Subcutaneous adipose tissue (tissue), 4 donors: Measurements from ENCODE around the gene ARHGAP36. TPM values are rescaled to one million over a fixed set of nuclear protein-coding genes. Genes with fewer than 3 reads are reported as not detected.

Experiments used
- CTCF ChIP-seq: fragments of 450-650 bp; IDR thresholded peaks from one replicate; pipeline ENCODE4 v1.5.1; 2016; ENCODE audit warnings: low read depth, mild to moderate bottlenecking, control low read depth, antibody characterized with exemption, moderate library complexity
- total RNA-seq, 4 donors: library from RNA; depleted of rRNA; stranded (reverse); fragments of >200 nt; gene quantifications; one replicate each; pipeline ENCODE4 v1.1.0, GENCODE V29; 2016

Gene ARHGAP36
- total RNA-seq, 4 donors from 2014 or later, result not detected

- TF ChIP-seq CTCF, result no peak
Measured at GRCh38 chrX:131045726-131046125, 12.4 kb upstream of the ARHGAP36 start.

DNA sequence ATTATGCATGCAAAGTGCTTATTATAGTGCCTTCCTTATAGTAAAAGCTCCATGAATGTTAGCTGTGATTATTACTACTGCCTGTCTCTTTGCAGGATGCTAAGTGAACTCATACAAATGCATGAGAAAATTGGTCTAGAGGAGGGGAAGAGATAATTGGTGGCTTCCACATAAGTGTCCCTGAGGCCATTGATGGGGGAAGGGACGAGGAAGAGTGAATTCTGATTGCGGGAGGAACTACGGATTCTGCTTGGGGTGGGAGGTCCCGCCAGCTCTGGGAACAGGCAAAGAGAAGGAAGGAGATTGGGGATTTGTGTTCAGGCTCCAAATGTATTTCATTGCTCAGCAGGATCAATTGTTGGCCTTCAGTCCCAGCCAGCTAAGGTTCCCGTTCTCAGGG, 11.6 kb upstream of the ARHGAP36 start:
- no peak for TF ChIP-seq CTCF

DNA sequence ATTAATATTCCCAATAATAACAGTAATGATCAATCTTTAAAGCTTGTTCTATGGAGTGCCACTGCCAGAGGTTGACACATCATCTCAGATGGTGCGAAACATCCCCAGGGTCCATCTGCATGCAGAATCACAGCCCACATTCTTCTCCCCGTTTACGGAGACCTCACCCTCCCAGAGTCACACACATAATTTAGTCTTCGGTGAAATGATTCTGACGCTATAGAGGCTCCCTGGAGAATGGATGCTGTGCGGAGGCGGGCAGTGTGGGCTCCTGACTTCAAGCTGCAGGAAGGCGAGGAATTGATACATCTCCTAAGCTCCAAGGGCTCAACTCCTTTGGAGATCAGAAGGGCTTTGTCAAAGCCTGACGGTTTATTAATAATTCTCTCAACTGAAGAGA, 11.0 kb upstream of the ARHGAP36 start:
- no peak for TF ChIP-seq CTCF

GRCh38 chrX:131053076-131053475, 5.1 kb upstream of the ARHGAP36 start:
- no peak for TF ChIP-seq CTCF

DNA sequence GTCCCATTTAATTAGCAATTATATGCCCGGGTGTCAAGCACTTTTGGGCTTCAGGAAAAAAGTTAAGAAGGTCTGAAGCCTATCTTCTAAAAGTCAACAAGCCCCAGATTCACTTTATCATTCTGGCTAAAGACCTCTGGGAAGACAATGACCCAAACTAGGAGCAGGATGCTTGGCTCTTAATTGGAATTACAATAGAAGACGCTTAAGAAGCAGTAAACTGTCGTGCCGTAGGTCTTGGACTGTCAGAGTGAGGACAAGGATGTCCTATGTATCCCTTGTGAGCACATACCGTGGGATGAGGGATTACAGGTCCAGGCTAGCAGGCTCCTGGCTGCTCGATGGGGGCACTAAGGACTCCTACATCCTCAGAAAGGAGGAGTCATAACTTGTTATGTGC, 3.2 kb upstream of the ARHGAP36 start:
- TF ChIP-seq CTCF, result no peak

GRCh38 chrX:131057706-131058105, 440 bp upstream of the ARHGAP36 start:
- TF ChIP-seq CTCF, result no peak

DNA sequence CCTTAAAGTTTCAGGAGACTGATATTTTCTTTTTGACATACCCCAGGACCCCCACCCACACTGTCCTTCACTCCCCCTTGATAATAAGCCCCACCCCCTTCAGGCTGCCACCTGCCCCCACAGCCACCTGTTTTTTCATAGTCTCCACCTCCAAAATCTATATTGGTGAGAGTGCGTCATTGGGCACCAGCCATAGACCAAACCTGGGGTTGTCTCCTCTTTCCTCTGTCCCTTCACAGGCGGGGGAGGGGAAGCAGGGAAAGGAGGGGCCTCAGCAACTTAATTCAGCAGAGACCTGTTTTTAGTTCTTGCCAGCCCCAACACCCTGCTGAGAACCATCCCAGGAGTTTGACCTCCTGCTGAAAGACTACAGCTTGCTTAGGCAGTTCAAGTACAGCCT, 1.1 kb downstream of the ARHGAP36 start:
- TF ChIP-seq CTCF, result no peak

- TF ChIP-seq CTCF, result no peak
Measured at GRCh38 chrX:131060147-131060546, 2.0 kb downstream of the ARHGAP36 start.
